HG03565 (cell line): ENCODE data around the gene CORT.
A peak's percentile ranks its signal among the peaks of the same experiment; 100 is the strongest.
"Not testable (repeated sequence)": the region's sequence is repeated elsewhere in the genome, so short reads cannot be mapped to it uniquely, and the experiment has no call there.

ENCODE experiments used
- ATAC-seq: cut with Tn5 transposase; IDR thresholded peaks from one replicate; pipeline ENCODE4 v1.9.1; 2021; ENCODE audit warnings: mild to moderate bottlenecking, moderate library complexity; ENCODE audit not compliant: unreplicated experiment

Gene CORT

DNA sequence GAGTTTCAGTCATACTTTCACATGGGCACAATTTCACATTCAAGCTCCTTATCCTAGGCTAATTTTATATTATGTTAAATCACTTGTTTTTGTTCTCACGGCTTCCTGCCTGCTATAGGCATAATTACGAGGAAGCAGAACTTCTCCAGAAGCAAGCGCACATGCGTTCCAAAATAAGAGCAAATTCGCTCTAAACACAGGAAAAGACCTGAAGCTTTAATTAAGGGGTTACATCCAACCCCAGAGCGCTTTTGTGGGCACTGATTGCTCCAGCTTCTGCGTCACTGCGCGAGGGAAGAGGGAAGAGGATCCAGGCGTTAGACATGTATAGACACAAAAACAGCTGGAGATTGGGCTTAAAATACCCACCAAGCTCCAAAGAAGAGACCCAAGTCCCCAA, at the start of gene CORT:
CORT (plus strand) TSS at position 281 of the 400 bp plus-strand sequence. CDS start 193 bp downstream, outside the sequence.
- ATAC-seq = no peak

DNA sequence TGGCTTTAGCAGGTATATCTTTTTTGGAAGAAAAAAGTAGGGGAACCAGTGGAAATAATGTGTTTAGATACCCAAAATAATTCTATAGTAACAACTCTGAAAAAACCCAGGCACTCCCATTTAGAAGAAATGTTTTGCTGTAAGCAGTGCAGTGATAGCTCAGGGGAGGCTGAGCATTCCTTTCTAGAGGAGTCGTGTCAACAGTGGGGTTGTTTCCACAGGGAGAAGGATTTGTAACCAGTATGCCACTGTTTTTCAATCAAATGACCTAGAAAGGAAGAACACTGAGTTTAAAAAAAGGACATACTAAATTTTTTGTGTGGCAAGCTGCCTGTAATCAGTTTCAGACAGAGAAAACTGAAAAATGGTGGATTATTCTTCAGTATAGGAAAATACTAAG, 48.5 kb upstream of the CORT start:
- no peak for ATAC-seq

- ATAC-seq = no peak
These were observed 47.0 kb upstream of the CORT start for GRCh38 chr1:10402729-10403274.

- no peak for ATAC-seq
These were observed 42.6 kb upstream of the CORT start for GRCh38 chr1:10407201-10407600.

GRCh38 chr1:10415211-10415930, 34.5 kb upstream of the CORT start:
- no peak for ATAC-seq

- ATAC-seq = not testable (repeated sequence)
These were observed 33.9 kb upstream of the CORT start for GRCh38 chr1:10415967-10416366.

DNA sequence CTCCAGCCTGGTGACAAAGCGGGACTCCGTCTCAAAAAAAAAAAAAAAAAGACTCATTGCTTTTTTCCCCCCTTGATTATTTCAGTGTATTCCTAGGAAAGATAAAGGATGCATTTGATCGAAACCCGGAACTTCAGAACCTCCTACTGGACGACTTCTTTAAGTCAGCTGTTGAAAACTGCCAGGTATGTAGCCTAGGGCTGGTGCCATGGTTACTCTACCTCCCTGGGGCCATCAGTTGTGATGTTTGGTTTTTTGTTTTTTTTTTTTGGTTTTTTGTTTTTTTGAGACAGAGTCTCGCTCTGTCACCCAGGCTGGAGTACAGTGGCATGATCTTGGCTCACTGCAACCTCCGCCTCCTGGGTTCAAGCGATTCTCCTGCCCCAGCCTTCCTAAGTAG, 31.1 kb upstream of the CORT start:
- not testable (repeated sequence) for ATAC-seq

DNA sequence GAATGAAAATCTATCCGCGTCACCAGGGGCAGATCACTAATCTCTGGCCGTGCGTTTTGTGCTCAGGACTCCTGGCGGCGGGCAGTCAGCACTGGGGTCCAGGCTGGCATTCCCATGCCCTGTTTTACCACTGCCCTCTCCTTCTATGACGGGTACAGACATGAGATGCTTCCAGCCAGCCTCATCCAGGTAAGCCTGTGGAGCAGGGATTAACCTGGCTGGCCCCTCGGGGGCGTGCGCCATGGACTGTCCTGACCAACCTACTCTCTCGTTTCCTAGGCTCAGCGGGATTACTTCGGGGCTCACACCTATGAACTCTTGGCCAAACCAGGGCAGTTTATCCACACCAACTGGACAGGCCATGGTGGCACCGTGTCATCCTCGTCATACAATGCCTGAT, 30.5 kb upstream of the CORT start:
- ATAC-seq = no peak

- no peak for ATAC-seq
These were observed 28.2 kb upstream of the CORT start for GRCh38 chr1:10421637-10422036.

DNA sequence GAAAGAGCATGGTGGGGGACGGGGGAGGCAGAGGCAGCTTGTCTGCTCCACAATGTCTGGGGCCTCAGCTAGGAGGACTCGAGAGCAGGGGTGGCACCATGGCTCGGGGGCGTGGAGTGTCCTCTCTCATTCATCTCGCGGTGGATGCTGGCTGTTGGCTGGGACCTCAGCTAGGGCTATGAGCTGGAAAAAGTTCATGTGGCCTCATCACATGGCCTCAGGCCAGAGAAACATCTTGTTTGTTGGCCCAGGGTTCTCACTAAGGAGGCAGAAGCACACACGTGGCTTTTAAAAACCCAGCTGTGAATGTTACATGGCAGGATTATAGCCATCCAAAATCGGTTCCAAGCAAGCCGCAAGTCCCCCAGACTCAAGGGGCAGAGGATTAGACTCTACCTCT, 25.8 kb upstream of the CORT start:
- no peak for ATAC-seq

- no peak for ATAC-seq
These were observed 25.2 kb upstream of the CORT start for GRCh38 chr1:10424651-10425050.

DNA sequence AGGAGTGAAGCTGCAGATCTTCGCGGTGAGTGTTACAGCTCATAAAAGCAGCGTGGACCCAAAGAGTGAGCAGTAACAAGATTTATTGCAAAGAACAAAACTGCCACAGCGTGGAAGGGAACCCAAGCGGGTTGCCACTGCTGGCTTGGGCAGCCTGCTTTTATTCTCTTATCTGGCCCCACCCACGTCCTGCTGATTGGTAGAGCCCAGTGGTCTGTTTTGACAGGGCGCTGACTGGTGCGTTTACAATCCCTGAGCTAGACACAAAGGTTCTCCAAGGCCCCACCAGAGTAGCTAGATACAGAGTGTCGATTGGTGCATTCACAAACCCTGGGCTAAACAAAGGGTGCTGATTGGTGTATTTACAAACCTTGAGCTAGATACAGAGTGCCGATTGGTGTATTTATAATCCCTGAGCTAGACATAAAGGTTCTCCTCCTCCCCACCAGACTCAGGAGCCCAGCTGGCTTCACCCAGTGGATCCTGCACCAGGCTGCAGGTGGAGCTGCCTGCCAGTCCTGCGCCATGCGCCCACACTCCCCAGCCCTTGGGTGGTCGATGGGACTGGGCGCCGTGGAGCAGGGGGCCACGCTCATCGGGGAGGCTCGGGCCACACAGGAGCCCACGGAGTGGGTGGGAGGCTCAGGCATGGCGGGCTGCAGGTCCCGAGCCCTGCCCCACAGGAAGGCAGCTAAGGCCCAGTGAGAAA, 23.9 kb upstream of the CORT start:
- ATAC-seq = not testable (repeated sequence)

DNA sequence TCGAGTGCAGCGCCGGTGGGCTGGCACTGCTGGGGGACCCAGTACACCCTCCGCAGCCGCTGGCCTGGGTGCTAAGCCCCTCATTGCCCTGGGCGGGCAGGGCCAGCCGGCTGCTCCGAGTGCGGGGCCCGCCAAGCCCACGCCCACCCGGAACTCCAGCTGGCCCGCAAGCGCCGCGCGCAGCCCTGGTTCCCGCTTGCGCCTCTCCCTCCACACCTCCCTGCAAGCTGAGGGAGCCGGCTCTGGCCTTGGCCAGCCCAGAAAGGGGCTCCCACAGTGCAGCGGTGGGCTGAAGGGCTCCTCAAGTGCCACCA, 23.3 kb upstream of the CORT start:
- not testable (repeated sequence) for ATAC-seq

DNA sequence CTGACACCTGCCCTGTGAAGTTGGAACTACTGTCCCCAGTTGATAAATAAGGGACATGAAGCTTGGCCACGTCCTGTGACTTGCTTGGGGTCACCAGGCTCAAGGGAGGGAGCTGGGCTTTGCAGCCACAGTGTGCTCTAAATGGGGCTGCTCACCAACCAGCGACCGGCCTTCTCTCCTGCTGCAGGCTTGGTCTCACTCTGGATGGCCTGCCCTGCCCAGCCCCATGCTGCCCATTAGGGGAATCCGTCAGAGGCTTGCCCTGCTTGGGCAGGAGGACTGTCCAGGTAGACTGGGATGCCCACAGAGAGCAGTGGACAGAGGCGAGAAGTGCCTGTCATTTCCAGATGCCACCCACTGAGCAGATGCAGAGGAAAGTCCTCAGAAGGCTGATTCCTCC, 20.8 kb upstream of the CORT start:
- ATAC-seq = no peak

- ATAC-seq = peak; percentile 17
These were observed 20.0 kb upstream of the CORT start for GRCh38 chr1:10429868-10430215.

DNA sequence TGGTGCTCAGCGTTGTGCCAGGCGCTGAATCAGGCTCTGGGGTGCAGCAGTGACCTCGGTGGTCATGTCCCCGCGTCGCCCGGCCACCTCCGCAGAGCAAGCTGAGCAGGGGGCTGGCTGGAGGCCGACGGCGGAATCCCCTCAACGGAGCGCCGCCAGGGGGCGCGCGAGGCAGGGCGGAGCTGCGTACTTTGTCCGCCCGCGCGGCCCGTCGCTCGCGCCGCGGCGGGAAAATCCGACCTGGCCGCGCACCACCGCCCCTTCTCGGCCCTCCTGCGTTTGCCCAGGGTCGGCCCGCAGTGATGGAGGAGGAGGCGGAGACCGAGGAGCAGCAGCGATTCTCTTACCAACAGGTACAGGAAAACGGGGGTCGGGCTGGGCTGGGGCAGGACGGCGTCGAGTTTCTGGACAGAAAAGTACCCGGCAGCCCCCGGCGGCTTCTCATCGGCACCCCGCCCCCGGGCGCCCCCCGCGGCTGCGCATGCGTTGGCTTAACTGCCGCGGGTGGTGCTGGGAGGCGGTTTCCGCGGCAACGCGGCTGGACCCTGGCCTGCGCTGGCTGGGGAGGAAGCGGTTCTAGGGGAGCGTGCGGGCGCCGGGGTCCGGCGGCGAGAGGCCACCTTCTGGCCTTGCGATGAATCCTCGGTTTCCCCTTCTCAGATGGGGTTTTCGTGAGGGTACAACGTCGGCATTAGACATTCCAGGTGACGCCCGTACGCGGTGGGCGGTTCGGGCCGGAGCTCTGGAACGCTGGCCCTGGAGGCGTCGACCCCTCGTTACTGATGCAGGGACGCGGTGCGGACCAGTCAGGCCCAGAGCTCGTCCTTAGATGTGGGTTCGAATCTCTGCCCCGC, 19.4 kb upstream of the CORT start, which contains the start of gene CENPS:
CENPS (plus strand) TSS at position 218 of the 854 bp plus-strand sequence; CDS start at position 303, 85 bp downstream.
- peak; percentile 55 for ATAC-seq

GRCh38 chr1:10431070-10431730, 18.6 kb upstream of the CORT start:
- no peak for ATAC-seq

DNA sequence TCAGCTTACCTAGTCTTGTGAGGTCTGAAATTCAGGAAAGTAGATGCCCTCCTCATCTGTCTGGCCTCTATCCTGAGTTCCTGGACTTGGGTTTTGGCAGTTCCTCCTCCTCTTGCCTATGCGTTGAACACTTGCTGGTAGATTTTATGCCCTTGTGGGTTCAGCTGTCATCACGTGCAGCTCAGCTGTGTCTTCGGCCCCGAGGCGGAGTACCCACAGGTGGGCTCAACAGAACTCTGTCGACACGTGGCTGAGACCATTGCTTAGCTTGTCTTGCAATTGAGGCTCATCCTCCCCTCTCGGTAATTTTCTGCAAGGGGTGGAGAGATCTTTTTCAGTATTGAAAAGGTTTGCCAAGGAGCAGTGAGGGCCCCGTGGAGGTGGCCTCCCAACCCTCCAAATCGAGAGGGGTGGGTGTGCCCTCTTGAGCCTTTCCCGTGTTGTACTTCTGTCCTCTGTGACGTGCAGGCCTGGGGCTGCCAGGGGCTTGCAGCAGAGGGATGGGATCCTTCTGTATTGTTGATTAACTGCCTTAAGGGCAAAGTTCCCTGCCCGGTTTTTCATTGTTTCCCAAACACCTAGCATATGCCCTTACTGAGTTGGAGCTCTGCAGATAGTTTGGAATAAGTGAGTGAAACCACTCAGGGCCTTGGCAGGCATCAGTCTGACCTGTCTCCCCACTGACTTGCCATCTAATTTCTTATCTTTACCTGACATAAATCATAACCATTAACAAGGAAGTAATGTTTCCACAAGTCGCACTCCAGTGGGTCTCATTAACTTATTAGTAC, 16.7 kb upstream of the CORT start:
- no peak for ATAC-seq

- ATAC-seq = no peak
These were observed 16.0 kb upstream of the CORT start for GRCh38 chr1:10433790-10434189.

DNA sequence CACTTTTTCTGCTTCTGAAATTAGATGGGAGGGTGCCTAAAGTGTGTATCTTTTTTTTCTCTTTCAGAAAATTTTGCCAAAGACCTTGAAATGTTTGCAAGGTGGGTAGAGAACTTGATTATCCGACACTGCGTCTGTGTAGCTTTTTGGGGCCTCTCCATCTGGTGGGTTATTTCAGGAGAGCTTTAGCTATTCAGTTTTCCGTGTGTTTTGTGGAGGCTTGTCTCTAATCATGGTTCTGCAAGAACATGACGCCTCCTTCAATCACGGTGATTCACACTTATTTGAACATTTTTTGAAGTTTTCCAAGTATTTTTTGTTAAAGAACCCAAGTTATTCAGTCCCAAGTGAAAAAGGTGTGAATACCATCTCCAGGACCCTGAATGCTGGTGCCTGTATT, 15.2 kb upstream of the CORT start:
- ATAC-seq = no peak
